PC-3 (cell line): ENCODE results near the gene CD200R1L. TPM values are rescaled to one million over a fixed set of nuclear protein-coding genes. Genes with fewer than 3 reads are reported as not detected.

Experiments
- ATAC-seq: fragments of 200-7000 bp; cut with Tn5 transposase; 2 replicates; pipeline ENCODE4 v1.9.1; 2020; ENCODE audit warnings: mild to moderate bottlenecking, moderate library complexity
- BruUV-seq: library from RNA; stranded (reverse); fragments of 400-500 nt; replicated peaks from 2 replicates; lab custom pipeline; 2021; lab: Mats Ljungman, UMichigan
- CTCF ChIA-PET: fragments of 300-600 bp; sonication (Branson Sonifier 250); formaldehyde crosslinking; loops from one replicate; lab custom pipeline; 2022; ENCODE audit warnings: antibody characterized with exemption; lab: Charles Lee
- POLR2A ChIA-PET: fragments of 300-600 bp; sonication (Branson Sonifier 250); formaldehyde crosslinking; loops from one replicate; lab custom pipeline; 2022; ENCODE audit warnings: antibody characterized with exemption; ENCODE audit not compliant: unreplicated experiment; lab: Charles Lee
- DNase-seq: peaks from one replicate; pipeline ENCODE4 v3.0.0-alpha.2; 2015
- H2AFZ ChIP-seq: fragments of 300-600 bp; sonication (generic); 2 replicates; pipeline ENCODE4 v1.6.0; 2016; ENCODE audit warnings: antibody characterized with exemption, low read length
- H3F3A ChIP-seq: fragments of 300-600 bp; sonication (generic); one replicate; pipeline ENCODE4 v1.6.0; 2017; ENCODE audit warnings: antibody characterized with exemption, low read length, control low read depth, mild to moderate bottlenecking; ENCODE audit not compliant: unreplicated experiment
- H3K27ac ChIP-seq: fragments of 300-600 bp; sonication (generic); 2 replicates; pipeline ENCODE4 v1.5.1; 2016; ENCODE audit warnings: mild to moderate bottlenecking, low read length
- H3K27me3 ChIP-seq: fragments of 300-600 bp; sonication (generic); 2 replicates; pipeline ENCODE4 v1.6.1; 2016; ENCODE audit warnings: low read length, mixed read lengths
- H3K36me3 ChIP-seq: fragments of 300-600 bp; sonication (generic); 2 replicates; pipeline ENCODE4 v1.6.1; 2016; ENCODE audit warnings: low read depth, mixed run types, low read length, mixed read lengths
- H3K4me1 ChIP-seq: fragments of 300-600 bp; sonication (generic); 2 replicates; pipeline ENCODE4 v1.5.1; 2016; ENCODE audit warnings: low read length; ENCODE audit not compliant: insufficient read depth
- H3K4me2 ChIP-seq: fragments of 300-600 bp; sonication (generic); 2 replicates; pipeline ENCODE4 v1.6.0; 2016; ENCODE audit warnings: low read length
- H3K4me3 ChIP-seq: fragments of 300-600 bp; sonication (generic); 2 replicates; pipeline ENCODE4 v1.5.1; 2016; ENCODE audit warnings: mild to moderate bottlenecking, low read length, mixed read lengths
- H3K79me2 ChIP-seq: fragments of 300-600 bp; sonication (generic); 2 replicates; pipeline ENCODE4 v1.6.1; 2017; ENCODE audit warnings: low read length, mixed read lengths
- H3K9ac ChIP-seq: fragments of 300-600 bp; sonication (generic); 2 replicates; pipeline ENCODE4 v1.6.0; 2016; ENCODE audit warnings: mild to moderate bottlenecking, low read length
- H3K9me2 ChIP-seq: fragments of 300-600 bp; sonication (generic); replicated peaks from 2 replicates; pipeline ENCODE4 v1.6.1; 2016; ENCODE audit warnings: mixed run types, low read length, mixed read lengths
- H3K9me3 ChIP-seq: fragments of 300-600 bp; sonication (generic); 2 replicates; pipeline ENCODE4 v1.6.1; 2016; ENCODE audit warnings: low read length, mixed read lengths
- H4K20me1 ChIP-seq: fragments of 300-600 bp; sonication (generic); 2 replicates; pipeline ENCODE4 v1.6.1; 2016; ENCODE audit warnings: low read length, mixed read lengths
- EZH2 ChIP-seq: fragments of 300-600 bp; sonication (generic); IDR thresholded peaks from one replicate; pipeline ENCODE4 v1.6.1; 2017; ENCODE audit warnings: antibody characterized with exemption, mild to moderate bottlenecking, low read length; ENCODE audit not compliant: unreplicated experiment
- EZH2phosphoT487 ChIP-seq: fragments of 300-600 bp; sonication (generic); IDR thresholded peaks from 2 replicates; pipeline ENCODE4 v1.6.1; 2018; ENCODE audit warnings: mild to moderate bottlenecking, antibody characterized with exemption, low read length, borderline replicate concordance
- intact Hi-C: fragments of 100-400 bp; cut with micrococcal nuclease; formaldehyde crosslinking; loops from 2 replicates; pipeline ENCODE4 v1.9.0; 2023
- total RNA-seq: library from RNA; depleted of rRNA; stranded (reverse); fragments of >200 nt; gene quantifications from 2 replicates; pipeline ENCODE4 v1.2.3, GENCODE V29; 2014
- TF ChIP-seq, protein P1 (sequence below): fragments of 300-600 bp; sonication (generic); conservative IDR thresholded peaks from 2 replicates; pipeline ENCODE4 v1.5.1; 2017; ENCODE audit warnings: antibody characterized with exemption, low read depth, mild to moderate bottlenecking, low read length

Gene CD200R1L
- total RNA-seq, 1 experiment from 2014 or later: not detected

DNA sequence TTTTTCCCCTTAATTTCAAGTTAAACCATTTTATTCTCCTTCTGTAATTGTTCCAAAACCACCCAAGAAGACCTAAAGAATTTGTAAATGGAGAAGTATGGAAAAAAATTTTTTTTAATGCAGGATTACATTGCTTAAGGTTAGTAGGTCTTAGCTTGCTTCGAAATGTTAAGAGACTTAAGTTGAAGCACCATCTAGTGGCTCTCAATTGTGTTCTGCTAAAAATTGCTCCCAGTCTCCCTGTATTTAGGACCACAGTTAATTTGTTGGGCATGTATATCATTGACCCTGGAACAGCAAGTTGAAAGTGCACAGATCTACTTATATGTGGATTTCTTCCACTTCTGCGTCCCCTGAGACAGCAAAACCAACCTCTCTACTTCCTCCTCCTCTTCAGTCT is 32.4 kb downstream of the CD200R1L start:
- Histone ChIP-seq H3K9me2 (no peaks in the 10 kb centered on the region), H3K79me2 (no peaks in the 10 kb centered on the region), H3K4me2 (no peak overlapping the region), H4K20me1 (no peaks in the 10 kb centered on the region), H3K9me3 (no peaks in the 10 kb centered on the region), H3K27ac (no peak overlapping the region), H3K4me3 (no peak overlapping the region), H3K36me3 (no peaks in the 10 kb centered on the region), H3K9ac (no peak overlapping the region), H3K4me1 (peaks cover 19% of the 10 kb centered on the region), H2AFZ (no peak overlapping the region), H3F3A (no peaks in the 10 kb centered on the region), H3K27me3 (no peaks in the 10 kb centered on the region)
- TF ChIP-seq EZH2: no peak
- TF ChIP-seq, protein P1, sequence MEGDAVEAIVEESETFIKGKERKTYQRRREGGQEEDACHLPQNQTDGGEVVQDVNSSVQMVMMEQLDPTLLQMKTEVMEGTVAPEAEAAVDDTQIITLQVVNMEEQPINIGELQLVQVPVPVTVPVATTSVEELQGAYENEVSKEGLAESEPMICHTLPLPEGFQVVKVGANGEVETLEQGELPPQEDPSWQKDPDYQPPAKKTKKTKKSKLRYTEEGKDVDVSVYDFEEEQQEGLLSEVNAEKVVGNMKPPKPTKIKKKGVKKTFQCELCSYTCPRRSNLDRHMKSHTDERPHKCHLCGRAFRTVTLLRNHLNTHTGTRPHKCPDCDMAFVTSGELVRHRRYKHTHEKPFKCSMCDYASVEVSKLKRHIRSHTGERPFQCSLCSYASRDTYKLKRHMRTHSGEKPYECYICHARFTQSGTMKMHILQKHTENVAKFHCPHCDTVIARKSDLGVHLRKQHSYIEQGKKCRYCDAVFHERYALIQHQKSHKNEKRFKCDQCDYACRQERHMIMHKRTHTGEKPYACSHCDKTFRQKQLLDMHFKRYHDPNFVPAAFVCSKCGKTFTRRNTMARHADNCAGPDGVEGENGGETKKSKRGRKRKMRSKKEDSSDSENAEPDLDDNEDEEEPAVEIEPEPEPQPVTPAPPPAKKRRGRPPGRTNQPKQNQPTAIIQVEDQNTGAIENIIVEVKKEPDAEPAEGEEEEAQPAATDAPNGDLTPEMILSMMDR: peak; percentile 81
- no TSS peak for BruUV-seq
- ChIA-PET CTCF (interaction anchor here (0.6 to 1.7 kb wide), 13 partner anchors 8 to 504 kb away, joined by 3 to 69 read pairs (median 4); partner anchors contain the start of gene GTPBP8), POLR2A (interaction anchor here (0.6 kb wide), 2 partner anchors 83 to 252 kb away, joined by 3 read pairs; no protein-coding TSS in a partner anchor)
- intact Hi-C loops: loop anchor here (1.0 to 2.0 kb wide), 6 partner anchors 40 to 232 kb away; no protein-coding TSS in a partner anchor
- peak; percentile 78 for ATAC-seq
- peak; percentile 77 for DNase-seq

DNA sequence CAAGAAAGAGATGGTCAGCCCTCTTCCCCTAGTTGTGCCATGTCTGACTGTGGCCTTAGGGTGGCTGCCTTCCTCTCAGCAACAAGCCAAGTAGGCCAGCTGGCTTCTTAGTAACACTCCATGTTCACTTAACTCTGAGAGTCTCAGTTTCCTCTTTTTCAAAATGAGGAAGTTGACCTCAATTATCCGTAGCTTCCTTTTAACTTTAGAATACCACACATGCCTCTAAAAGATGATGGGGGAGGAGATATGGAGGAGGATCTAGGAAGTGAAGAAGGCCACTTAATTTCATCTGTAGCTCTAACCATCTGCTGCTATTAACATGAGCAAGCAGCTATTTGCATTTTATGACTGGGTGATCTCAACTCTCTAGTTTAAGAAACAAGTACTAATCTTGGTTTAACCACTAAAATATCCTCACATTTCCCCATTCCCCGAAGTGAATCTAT is 32.9 kb downstream of the CD200R1L start:
- BruUV-seq: no TSS peak
- ATAC-seq: no peak
- POLR2A ChIA-PET: interaction anchor here (0.6 kb wide), 2 partner anchors 82 to 251 kb away, joined by 3 read pairs; no protein-coding TSS in a partner anchor

More for the DNA sequence above, 32.9 kb downstream of the CD200R1L start:
- H3K4me1 ChIP-seq: peaks cover 17% of the 10 kb centered on the region
- H3K27me3 ChIP-seq: no peaks in the 10 kb centered on the region
- H3K9me3 ChIP-seq: no peaks in the 10 kb centered on the region
- intact Hi-C loops: loop anchor here (1.0 to 2.0 kb wide), 6 partner anchors 39 to 231 kb away; no protein-coding TSS in a partner anchor
- H3K27ac ChIP-seq: no peak overlapping the region
- no peak overlapping the region for H3K4me3 ChIP-seq
- no peak overlapping the region for H3K4me2 ChIP-seq
- no peaks in the 10 kb centered on the region for H3K36me3 ChIP-seq
- no peak for TF ChIP-seq EZH2phosphoT487
- TF ChIP-seq, protein P1: no peak
- TF ChIP-seq EZH2: no peak
- H3K9ac ChIP-seq: no peak overlapping the region
- no peaks in the 10 kb centered on the region for H3K79me2 ChIP-seq
- CTCF ChIA-PET: interaction anchor here (0.6 to 1.7 kb wide), 13 partner anchors 9 to 504 kb away, joined by 3 to 69 read pairs (median 4); partner anchors contain the start of gene GTPBP8
- H3K9me2 ChIP-seq: no peaks in the 10 kb centered on the region
- no peaks in the 10 kb centered on the region for H3F3A ChIP-seq
- H4K20me1 ChIP-seq: no peaks in the 10 kb centered on the region
- no peak for DNase-seq
- no peak overlapping the region for H2AFZ ChIP-seq
